CD4-positive, alpha-beta T cell treated with Interferon gamma for 1 hour (primary cell): ENCODE results near the gene ARHGEF37.
A peak's percentile ranks its signal among the peaks of the same experiment; 100 is the strongest.

Source experiments
- DNase-seq: peaks from one replicate; pipeline ENCODE4 v3.0.0-alpha.2; 2020

Gene ARHGEF37

DNA sequence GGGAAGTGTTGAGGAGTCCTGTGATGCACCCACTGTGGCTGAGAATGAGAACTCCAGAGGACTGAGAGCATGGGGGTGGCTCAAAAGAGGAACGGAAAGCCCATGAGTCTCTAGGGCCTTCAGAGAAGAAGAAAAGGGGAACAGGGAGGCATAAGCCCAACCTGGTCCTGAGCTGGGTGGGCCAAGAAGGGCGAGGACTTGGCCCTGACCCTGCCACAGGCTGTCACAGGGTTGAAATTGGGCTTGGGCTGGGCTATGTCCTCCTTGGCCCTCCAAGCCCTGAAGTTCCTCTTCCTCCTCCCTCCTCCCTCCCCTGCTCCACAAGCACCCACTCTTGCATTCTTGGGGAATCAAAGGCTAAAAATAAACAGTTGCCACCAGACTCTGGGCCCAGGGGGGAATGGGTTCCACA, 99.5 kb downstream of the ARHGEF37 start:
- peak; percentile 69 for DNase-seq

DNA sequence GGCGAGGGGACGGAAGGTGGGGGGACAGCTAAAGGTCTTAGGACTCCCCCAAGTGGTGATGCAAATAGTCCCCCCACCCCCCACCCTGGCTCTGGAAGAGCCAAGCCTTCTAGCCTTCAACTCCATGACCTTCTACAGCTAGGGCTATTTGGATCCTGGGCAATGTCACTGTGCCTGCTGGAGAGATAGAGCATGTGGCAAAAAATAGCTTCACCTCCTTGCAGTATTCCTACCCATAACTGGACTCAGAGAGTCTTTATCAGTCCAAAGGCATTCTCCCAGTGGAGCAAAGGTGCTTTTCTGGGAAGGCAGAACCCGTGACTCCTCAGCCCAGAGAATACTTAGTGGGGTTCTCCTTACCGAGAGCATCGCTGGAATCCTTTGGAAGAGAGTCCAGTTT, 100.0 kb downstream of the ARHGEF37 start:
- no peak for DNase-seq

DNA sequence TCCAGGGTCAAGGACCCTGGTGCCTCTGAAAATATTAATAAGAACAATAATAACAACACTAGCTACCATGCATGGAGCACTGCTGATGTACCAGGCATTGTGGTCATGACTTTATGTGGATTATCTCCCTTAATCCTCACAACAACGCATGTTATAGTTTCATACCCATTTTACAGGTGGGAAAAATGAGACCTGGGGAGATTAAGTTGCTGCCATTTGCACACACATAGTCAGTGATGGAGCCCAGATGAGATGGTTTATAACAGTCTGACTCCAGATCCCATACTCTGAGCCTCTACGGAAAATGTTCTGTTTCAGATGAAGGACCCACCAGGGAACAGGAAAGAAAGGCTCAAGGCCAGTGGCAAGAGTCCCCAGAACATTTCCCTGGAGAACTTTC, 100.6 kb downstream of the ARHGEF37 start:
- DNase-seq = no peak

DNA sequence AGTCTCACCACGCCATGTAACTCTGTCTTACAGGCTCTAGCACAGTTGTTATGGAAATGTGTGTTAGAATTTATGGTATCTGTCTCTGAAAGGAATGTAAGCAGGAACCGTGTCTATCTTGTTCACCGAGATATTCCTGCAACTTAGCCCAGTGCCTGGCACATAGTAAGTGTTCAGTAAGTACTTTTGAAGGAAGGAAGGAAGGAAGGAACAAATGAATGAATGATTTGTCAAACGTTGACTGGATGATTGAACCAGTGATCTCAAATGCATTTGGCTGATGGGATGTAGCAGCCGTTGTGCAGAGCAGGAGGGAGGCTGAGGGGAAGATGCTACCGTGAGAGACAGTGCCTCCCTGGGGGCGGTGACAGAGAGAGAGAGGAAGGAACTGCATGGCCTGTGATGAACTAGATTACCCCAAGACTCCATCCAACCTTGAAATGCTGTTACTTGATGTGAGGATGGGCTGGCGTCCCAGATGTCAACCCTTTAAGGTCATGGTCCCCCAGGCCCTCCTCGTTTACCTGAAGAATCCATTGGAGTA, 101.3 kb downstream of the ARHGEF37 start:
- peak; percentile 8 for DNase-seq

DNA sequence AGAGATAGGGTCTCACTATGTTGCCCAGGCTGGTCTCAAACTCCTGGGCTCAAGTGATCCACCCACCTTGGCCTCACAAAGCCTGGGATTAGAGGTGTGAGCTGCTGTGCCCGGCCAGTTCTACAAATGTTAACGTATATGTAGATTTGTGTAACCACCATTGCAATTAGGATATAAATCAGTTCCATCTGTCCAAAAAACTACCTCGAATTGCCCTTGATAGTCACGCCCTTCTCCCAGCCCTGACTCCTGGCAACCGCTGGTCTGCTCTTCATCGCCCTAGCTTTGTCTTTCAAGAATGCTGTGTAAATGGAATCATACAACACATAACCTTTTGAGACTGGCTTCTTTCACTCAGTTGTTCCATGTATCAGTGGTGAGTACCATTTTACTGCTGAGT, 102.7 kb downstream of the ARHGEF37 start:
- DNase-seq = no peak

DNA sequence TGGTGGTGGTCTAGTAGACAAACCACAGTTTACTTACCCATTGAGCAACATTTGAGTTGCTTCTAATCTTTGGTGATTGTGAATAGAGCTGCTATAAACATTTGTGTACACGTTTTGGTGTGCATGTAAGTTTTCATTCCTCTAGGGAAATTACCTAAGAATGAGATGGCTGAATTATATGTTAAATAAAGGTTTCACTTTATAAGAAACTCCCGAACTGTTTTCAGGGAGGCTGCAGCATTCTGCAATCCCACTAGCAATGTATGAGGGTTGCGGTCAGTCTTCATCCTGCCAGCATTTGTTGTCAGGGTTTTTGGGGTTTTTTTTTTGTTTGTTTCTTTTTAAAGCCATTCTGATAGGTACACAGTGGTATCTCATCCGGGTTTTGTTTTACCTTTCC, 103.1 kb downstream of the ARHGEF37 start:
- DNase-seq = no peak
